ENCODE results near the gene RRAD.

The RRAD gene

GRCh38 chr16:66874079-66874775 is 51.1 kb downstream of the RRAD start:
- no peak for DNase-seq

- DNase-seq: no peak
Measured at GRCh38 chr16:66873685-66874055, 51.7 kb downstream of the RRAD start.

DNA sequence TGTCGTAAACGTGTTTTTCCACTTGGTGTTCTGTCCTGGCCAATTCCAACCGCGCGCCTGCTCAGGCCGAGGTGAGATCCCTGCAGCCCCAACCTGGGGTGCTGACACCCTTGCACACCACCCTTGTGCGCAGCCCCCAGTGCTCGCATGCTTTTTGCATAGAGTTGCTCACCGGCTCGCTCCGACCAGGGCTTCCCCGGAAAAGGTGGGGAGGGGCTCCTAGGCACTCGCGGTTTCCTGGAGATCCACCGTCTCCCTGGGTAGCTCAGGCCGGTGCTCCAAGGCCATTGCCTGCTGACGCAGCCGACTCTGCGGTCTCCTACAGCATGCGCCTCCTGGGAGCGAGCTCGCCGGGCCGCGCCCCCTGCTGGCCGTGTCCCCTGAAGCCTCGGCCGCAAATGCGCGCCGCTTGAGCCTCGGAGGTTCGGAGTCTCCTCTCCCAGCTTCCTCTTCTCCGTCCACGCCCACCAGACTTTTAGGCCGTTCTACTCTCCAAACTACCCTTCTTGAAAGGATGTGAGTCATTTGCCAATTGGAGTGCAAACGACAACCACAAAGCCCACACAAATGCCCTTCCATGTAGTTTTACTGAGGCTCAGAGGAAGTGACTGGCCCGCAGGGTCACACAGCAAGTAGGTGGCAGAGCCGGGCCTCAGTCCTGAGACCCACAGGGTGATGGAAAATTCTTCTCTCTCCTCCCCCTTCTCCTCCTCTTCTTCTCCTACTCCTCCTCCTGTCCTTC is 52.2 kb downstream of the RRAD start:
- DNase-seq: peak; percentile 62

DNA sequence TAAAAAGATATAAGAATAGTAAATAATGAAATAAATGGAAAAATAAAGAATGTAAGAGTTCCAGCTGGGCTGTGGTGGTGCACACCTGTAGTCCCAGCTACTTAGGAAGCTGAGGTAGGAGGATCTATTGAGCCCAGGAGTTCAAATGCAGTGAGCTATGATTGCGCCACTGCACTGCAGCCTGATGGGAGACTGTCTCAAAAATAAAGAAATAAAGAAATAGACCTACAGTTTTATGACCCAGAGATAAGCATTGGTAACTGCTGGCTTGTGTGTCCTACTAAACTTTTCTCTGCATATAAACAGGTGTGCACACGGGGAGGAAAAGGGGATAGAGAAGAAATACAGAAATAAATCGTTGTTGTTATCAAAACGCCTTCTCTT is 52.8 kb downstream of the RRAD start:
- DNase-seq: no peak

- DNase-seq: no peak
Measured at GRCh38 chr16:66871840-66872239, 53.5 kb downstream of the RRAD start.

Measured in NCI-H2171 treated with DMSO at 0.1 percent for 48 hours (cell line).